ENCODE results near the gene TFIP11.

TFIP11 gene

DNA sequence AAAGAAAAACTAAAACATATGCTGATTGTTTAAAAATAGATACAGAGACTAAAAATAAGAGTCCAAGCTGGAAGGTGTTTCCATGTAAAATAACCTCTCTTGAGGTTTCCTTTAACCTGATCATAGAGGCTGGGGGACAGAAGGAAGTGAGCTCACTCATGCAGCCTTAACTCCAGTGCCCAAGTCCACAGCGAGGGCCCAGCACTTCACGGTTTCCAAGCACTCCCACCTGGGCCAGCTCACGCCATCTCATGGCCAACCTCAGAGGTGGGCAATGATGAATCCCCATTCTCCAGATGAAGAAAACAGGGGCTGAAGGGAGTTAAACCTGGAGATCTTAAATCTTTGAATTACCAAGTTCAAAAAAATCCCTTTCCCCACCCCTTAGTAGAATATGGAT lies 14.9 kb upstream of the TFIP11 start:
- H3K4me3 ChIP-seq (ENCODE audit: low read depth, low read length) = no peak overlapping the region
- in situ Hi-C loops (cut with HindIII; ENCODE audit: low sequenced_read_pairs) = loop anchor here (5.0 kb wide), 1 partner anchor 80 kb away; no protein-coding TSS in a partner anchor
- DNase-seq (ENCODE audit: low read depth) = no peak
- TF ChIP-seq, protein P1, sequence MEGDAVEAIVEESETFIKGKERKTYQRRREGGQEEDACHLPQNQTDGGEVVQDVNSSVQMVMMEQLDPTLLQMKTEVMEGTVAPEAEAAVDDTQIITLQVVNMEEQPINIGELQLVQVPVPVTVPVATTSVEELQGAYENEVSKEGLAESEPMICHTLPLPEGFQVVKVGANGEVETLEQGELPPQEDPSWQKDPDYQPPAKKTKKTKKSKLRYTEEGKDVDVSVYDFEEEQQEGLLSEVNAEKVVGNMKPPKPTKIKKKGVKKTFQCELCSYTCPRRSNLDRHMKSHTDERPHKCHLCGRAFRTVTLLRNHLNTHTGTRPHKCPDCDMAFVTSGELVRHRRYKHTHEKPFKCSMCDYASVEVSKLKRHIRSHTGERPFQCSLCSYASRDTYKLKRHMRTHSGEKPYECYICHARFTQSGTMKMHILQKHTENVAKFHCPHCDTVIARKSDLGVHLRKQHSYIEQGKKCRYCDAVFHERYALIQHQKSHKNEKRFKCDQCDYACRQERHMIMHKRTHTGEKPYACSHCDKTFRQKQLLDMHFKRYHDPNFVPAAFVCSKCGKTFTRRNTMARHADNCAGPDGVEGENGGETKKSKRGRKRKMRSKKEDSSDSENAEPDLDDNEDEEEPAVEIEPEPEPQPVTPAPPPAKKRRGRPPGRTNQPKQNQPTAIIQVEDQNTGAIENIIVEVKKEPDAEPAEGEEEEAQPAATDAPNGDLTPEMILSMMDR (IDR thresholded peaks at IDR 0.05; ENCODE audit: low read depth, low read length, missing control alignments) = no peak

DNA sequence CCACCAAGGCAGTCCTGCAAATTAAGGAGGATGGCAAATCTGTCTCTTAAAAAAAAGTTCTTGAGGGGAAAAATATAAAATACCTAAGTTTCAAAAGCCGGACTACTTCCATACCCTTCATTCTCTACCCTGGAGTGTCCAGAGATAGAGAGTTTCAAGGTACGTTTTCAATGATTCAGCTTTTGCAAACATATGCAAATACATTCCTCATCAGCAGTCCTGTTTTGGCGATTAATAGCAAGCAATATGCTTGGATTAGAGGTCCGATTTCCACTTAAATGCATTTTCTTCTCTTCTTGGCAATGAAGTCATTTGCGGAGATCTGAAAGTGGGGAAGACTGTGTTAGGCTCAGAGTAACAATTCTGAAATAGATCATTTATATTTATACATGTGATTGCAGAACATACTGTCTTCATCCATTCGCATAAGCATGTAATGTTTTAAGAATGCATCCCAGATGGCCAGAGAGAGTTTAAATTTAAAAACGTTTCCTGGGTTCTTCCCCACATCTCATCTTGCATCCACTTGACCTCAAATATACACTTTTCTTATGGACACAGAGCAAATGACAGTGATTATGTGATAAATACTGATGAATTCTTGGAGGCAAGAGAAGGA lies 13.8 kb upstream of the TFIP11 start:
- in situ Hi-C loops (cut with HindIII; ENCODE audit: low sequenced_read_pairs) = loop anchor here (5.0 kb wide), 1 partner anchor 81 kb away; no protein-coding TSS in a partner anchor
- no peak overlapping the region for H3K4me3 ChIP-seq (ENCODE audit: low read depth, low read length)
- TF ChIP-seq, protein P1 (IDR thresholded peaks at IDR 0.05; ENCODE audit: low read depth, low read length, missing control alignments) = no peak
- no peak for DNase-seq (ENCODE audit: low read depth)

DNA sequence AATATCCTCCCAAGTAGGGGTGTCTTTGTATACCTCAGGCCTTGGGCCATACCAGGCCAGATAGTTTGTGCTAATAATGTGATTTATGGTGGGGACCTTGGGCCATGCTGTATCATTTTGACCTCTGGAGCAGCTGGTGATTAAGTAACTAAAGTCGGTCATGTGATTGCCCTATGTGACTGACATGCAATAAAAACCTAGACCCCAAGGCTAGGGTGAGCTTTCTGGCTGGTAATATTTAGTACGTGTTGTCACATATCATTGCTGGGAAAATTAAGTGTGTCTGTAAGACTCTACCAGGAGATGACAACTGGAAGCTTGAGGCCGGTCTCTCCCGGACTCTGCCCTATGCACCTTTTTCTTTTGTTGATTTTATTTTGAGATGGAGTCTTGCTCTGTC lies 12.6 kb upstream of the TFIP11 start:
- in situ Hi-C loops (cut with HindIII; ENCODE audit: low sequenced_read_pairs) = loop anchor here (5.0 kb wide), 1 partner anchor 82 kb away; no protein-coding TSS in a partner anchor
- no peak for DNase-seq (ENCODE audit: low read depth)
- no peak overlapping the region for H3K4me3 ChIP-seq (ENCODE audit: low read depth, low read length)
- TF ChIP-seq, protein P1 (IDR thresholded peaks at IDR 0.05; ENCODE audit: low read depth, low read length, missing control alignments) = no peak

DNA sequence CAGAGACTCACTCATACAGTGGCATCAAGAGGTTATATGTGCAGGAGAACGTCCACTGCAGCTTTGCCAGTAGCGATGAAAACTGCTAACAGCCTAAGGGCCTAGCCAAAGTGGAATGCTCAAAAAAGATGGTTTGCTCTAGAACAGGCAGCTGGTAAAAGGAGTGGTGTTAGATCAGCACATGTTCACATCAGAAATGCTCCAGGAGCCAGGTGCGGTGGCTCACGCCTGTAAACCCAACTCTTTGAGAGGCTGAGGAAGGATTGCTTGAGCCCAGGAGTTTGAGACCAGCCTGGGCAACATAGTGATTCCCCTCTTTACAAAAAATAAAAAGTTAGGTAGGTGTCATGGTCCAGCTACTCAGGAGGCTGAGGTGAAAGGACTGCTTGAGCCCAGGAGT lies 10.3 kb upstream of the TFIP11 start:
- in situ Hi-C loops (cut with HindIII; ENCODE audit: low sequenced_read_pairs) = no loop called here
- DNase-seq (ENCODE audit: low read depth) = no peak
- TF ChIP-seq, protein P1 (IDR thresholded peaks at IDR 0.05; ENCODE audit: low read depth, low read length, missing control alignments) = no peak
- no peak overlapping the region for H3K4me3 ChIP-seq (ENCODE audit: low read depth, low read length)

DNA sequence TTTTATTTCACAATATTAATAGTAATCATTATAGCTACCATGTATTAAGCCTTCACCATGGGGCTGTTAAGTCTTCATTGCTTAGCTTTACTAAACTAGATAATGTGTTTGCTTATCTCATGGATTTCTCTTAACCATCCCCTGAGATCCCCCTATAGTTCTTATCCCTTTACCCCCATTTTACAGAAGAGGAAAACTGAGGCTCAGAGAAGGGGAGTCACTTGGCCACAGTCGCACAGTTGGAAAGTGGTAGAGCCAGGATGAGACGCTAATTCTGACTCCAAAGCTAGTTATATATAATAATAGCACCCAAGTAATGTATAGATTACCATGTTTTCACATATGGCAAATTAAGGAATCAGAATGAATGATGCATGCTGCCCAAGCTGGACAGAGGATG lies 9.7 kb upstream of the TFIP11 start:
- in situ Hi-C loops (cut with HindIII; ENCODE audit: low sequenced_read_pairs) = no loop called here
- DNase-seq (ENCODE audit: low read depth) = no peak
- H3K4me3 ChIP-seq (ENCODE audit: low read depth, low read length) = no peak overlapping the region
- TF ChIP-seq, protein P1 (IDR thresholded peaks at IDR 0.05; ENCODE audit: low read depth, low read length, missing control alignments) = no peak

DNA sequence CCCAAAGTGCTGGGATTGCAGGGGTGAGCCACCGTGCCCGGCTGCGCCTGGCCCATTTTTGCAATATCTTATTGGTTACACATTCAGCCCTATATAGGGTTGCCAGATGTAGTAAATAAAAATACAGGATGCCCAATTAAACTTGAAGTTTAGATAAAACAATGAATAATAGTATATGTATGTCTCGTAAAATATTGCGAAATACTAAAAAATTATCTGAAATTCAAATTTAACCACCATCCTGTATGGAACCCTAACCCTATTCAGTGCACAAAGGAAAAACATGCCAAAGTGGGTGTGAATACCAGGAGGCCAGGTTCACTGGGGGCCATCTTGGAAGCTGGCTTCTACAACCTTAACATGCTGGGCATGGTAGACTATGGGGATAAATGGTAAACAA lies 5.2 kb upstream of the TFIP11 start:
- in situ Hi-C loops (cut with HindIII; ENCODE audit: low sequenced_read_pairs) = no loop called here
- TF ChIP-seq, protein P1 (IDR thresholded peaks at IDR 0.05; ENCODE audit: low read depth, low read length, missing control alignments) = no peak
- no peak for DNase-seq (ENCODE audit: low read depth)
- no peak overlapping the region for H3K4me3 ChIP-seq (ENCODE audit: low read depth, low read length)

Measured in astrocyte of the cerebellum (primary cell).